ENCODE data around the gene FBXO47.

FBXO47 gene

DNA sequence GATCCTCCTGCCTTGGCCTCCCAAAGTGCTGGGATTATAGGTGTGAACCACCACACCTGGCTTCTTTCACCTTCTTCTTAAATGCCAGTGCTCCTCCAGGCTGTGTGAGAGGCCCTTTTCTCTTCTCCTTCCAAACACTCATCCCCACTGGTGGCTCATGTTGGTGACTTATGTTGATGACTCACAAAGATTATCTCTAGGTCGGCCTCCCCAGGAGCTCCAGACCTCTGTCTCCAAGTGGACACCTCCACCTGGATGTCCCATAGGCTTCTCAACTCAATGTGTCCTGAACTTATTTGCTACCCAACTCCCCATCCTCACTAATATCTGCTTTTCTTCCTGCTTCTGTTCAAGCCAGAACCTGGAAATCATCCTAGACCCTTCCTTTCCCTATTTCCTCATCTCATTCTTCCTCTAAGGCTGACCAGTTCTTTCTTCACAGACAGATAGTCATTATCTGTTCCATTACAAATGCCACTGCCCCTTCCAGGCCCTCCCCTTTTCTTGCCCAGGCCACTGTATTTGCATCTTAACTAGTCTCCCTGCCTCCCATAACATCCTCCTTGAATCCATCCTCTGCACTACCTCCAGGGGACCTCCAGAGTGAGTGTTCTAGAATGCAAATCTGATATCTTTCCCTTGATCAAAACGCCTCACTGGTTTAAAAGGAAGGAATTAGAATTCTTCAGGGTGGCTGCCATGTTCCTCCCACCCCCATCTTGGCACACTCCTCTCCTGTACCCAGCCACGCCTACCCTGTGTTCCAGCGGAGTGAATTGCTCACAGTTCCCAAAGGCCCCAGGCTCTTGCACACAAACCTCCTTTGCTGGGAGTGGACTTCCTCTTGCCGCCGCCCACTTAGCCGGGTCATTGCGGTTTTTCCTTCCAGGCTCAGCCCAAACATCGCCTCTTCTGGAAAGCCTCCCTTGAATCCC lies 34.8 kb upstream of the FBXO47 start:
- H4K8ac ChIP-seq (ENCODE audit: low read depth, low read length), result no peak overlapping the region
- no peaks in the 10 kb centered on the region for H3K79me1 ChIP-seq (ENCODE audit: low read length)
- peak; percentile 63 for DNase-seq
- H3K27ac ChIP-seq (ENCODE audit: low read depth, low read length), result no peak overlapping the region
- H3K23ac ChIP-seq (ENCODE audit: low read length), result no peak overlapping the region
- H4K5ac ChIP-seq (ENCODE audit: low read length), result no peak overlapping the region
- no peaks in the 10 kb centered on the region for H3K4me1 ChIP-seq (ENCODE audit: control insufficient read depth, low read depth, low read length)
- H2AK5ac ChIP-seq (ENCODE audit: low read length), result no peak overlapping the region
- H2BK15ac ChIP-seq (replicated peaks; ENCODE audit: low read depth), result no peak overlapping the region
- no peak overlapping the region for H3K18ac ChIP-seq (ENCODE audit: low read length)
- no peaks in the 10 kb centered on the region for H3K36me3 ChIP-seq (ENCODE audit: control insufficient read depth, insufficient read depth, low read length)
- H3K79me2 ChIP-seq (ENCODE audit: control insufficient read depth, insufficient read depth, low read length), result no peaks in the 10 kb centered on the region
- H2BK5ac ChIP-seq (ENCODE audit: low read length), result no peak overlapping the region
- no CpG with 5 or more reads among the region's 9 CpGs for WGBS (ENCODE audit: extremely low coverage, insufficient coverage, low lambda C conversion rate)
- no peak overlapping the region for H3K4me2 ChIP-seq (ENCODE audit: low read length)
- no peak overlapping the region for H3K9ac ChIP-seq (ENCODE audit: low read length)
- H3K56ac ChIP-seq (ENCODE audit: low read length), result no peak overlapping the region
- no peak overlapping the region for H3K4ac ChIP-seq (ENCODE audit: low read depth, low read length)
- no peak overlapping the region for H2BK120ac ChIP-seq (ENCODE audit: low read depth, low read length)
- no peak overlapping the region for H3K4me3 ChIP-seq (ENCODE audit: low read length)
- H3K27me3 ChIP-seq (ENCODE audit: insufficient read depth, low read length, poor library complexity), result no peaks in the 10 kb centered on the region

DNA sequence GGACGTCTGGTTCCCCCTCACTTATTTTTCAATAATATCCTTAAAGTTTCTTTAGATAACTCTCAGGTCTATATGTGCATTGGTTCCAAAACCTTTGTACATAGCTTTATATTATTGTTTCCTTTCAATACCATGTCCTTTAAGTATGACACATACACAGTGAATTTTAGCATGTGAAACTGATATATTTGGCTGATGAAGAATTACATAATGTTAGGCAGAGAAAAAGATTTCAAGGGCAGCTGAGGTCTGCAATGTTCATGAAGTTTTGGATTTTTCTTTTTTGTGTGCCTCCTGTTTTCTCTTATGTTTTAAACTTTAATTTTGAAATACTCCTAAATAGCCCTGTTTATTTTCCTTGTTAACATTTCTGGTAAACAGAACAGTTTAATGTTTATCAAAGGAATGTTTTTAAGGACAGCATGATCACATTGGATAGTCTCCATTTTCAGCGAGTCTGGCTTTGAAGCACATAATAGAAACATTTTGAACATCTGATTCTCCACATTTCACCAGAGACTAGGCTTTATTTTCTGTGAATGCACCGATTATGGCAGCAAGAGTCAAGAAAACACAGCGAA lies 32.9 kb upstream of the FBXO47 start:
- Histone ChIP-seq H3K4me2 (ENCODE audit: low read length) (no peak overlapping the region), H3K4me3 (ENCODE audit: low read length) (no peak overlapping the region), H3K36me3 (ENCODE audit: control insufficient read depth, insufficient read depth, low read length) (no peaks in the 10 kb centered on the region), H3K79me2 (ENCODE audit: control insufficient read depth, insufficient read depth, low read length) (no peaks in the 10 kb centered on the region), H2BK15ac (replicated peaks; ENCODE audit: low read depth) (no peak overlapping the region), H3K27me3 (ENCODE audit: insufficient read depth, low read length, poor library complexity) (no peaks in the 10 kb centered on the region), H3K18ac (ENCODE audit: low read length) (no peak overlapping the region), H2AK5ac (ENCODE audit: low read length) (no peak overlapping the region), H4K5ac (ENCODE audit: low read length) (no peak overlapping the region), H3K79me1 (ENCODE audit: low read length) (no peaks in the 10 kb centered on the region), H3K4me1 (ENCODE audit: control insufficient read depth, low read depth, low read length) (no peaks in the 10 kb centered on the region), H3K23ac (ENCODE audit: low read length) (no peak overlapping the region), H3K56ac (ENCODE audit: low read length) (no peak overlapping the region), H3K4ac (ENCODE audit: low read depth, low read length) (no peak overlapping the region), H3K27ac (ENCODE audit: low read depth, low read length) (no peak overlapping the region), H2BK120ac (ENCODE audit: low read depth, low read length) (no peak overlapping the region), H4K8ac (ENCODE audit: low read depth, low read length) (no peak overlapping the region), H2BK5ac (ENCODE audit: low read length) (no peak overlapping the region), H3K9ac (ENCODE audit: low read length) (no peak overlapping the region)
- WGBS (ENCODE audit: extremely low coverage, insufficient coverage, low lambda C conversion rate), result no CpG with 5 or more reads among the region's 4 CpGs
- DNase-seq, result no peak

DNA sequence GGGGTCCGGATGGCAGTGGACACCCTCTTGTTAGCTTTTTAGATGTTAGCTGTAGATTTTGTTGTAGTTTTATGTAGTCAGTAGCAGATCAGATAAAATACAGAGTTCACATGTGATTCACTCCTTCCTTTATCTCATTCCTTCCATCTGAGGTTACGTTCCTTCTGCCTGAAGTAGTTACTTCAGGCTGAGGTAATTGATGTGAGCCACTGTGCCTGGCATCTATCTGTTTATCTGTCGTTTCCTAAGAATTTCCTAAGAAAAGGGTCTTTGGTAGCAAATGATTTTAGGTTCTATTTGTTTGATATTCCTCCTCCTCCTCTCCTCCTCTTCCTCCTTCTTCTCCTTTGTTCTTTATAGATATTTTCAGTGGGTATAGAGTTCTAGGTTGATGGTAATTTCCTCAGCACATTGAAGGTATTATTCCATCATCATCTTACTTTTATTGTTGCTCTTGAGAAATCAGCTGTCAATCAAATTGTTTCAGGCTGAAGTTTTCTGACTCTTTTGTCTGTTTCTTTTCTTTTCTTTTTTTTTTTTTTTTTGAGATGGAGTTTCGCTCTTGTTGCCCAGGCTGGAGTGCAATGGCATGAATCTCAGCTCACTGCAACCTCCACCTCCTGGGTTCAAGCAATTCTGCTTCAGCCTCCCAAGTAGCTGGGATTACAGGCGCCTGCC lies 29.6 kb upstream of the FBXO47 start:
- H3K4me1 ChIP-seq (ENCODE audit: control insufficient read depth, low read depth, low read length), result no peaks in the 10 kb centered on the region
- no peak overlapping the region for H3K4me3 ChIP-seq (ENCODE audit: low read length)
- H4K8ac ChIP-seq (ENCODE audit: low read depth, low read length), result no peak overlapping the region
- H3K79me2 ChIP-seq (ENCODE audit: control insufficient read depth, insufficient read depth, low read length), result no peaks in the 10 kb centered on the region
- H3K4me2 ChIP-seq (ENCODE audit: low read length), result no peak overlapping the region
- H3K9ac ChIP-seq (ENCODE audit: low read length), result no peak overlapping the region
- no peak overlapping the region for H3K18ac ChIP-seq (ENCODE audit: low read length)
- H2BK5ac ChIP-seq (ENCODE audit: low read length), result no peak overlapping the region
- WGBS (ENCODE audit: extremely low coverage, insufficient coverage, low lambda C conversion rate), result no CpG with 5 or more reads among the region's 5 CpGs
- no peak overlapping the region for H3K4ac ChIP-seq (ENCODE audit: low read depth, low read length)
- DNase-seq, result no peak
- no peak overlapping the region for H2BK15ac ChIP-seq (replicated peaks; ENCODE audit: low read depth)
- H2AK5ac ChIP-seq (ENCODE audit: low read length), result no peak overlapping the region
- H3K23ac ChIP-seq (ENCODE audit: low read length), result no peak overlapping the region
- no peak overlapping the region for H2BK120ac ChIP-seq (ENCODE audit: low read depth, low read length)
- no peak overlapping the region for H4K5ac ChIP-seq (ENCODE audit: low read length)
- no peak overlapping the region for H3K56ac ChIP-seq (ENCODE audit: low read length)
- H3K36me3 ChIP-seq (ENCODE audit: control insufficient read depth, insufficient read depth, low read length), result no peaks in the 10 kb centered on the region
- no peak overlapping the region for H3K27ac ChIP-seq (ENCODE audit: low read depth, low read length)
- H3K27me3 ChIP-seq (ENCODE audit: insufficient read depth, low read length, poor library complexity), result no peaks in the 10 kb centered on the region
- no peaks in the 10 kb centered on the region for H3K79me1 ChIP-seq (ENCODE audit: low read length)

DNA sequence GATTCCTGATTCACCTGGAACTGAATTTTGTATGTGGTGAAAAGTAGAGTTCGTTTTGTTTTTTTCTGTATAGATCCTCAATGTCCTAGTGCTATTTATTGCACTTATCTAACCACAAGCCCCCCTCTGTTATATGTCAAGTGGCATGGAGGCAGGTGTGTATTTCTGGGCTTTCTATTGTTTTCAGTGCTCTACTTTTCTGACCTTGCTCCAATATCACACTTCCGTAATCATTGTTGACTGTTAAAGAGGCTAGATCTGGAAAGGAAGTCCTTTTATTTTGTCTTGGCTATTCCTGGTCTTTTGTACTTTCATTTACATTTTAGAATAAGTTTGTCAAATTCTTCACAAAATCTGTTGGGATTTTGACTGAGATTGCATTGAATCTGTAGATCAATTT lies 26.8 kb upstream of the FBXO47 start:
- no peak overlapping the region for H3K23ac ChIP-seq (ENCODE audit: low read length)
- H3K4ac ChIP-seq (ENCODE audit: low read depth, low read length), result no peak overlapping the region
- no peaks in the 10 kb centered on the region for H3K36me3 ChIP-seq (ENCODE audit: control insufficient read depth, insufficient read depth, low read length)
- no peak overlapping the region for H3K9ac ChIP-seq (ENCODE audit: low read length)
- no peaks in the 10 kb centered on the region for H3K27me3 ChIP-seq (ENCODE audit: insufficient read depth, low read length, poor library complexity)
- H3K27ac ChIP-seq (ENCODE audit: low read depth, low read length), result no peak overlapping the region
- no peak overlapping the region for H4K8ac ChIP-seq (ENCODE audit: low read depth, low read length)
- H3K18ac ChIP-seq (ENCODE audit: low read length), result no peak overlapping the region
- H3K4me2 ChIP-seq (ENCODE audit: low read length), result no peak overlapping the region
- H3K79me1 ChIP-seq (ENCODE audit: low read length), result no peaks in the 10 kb centered on the region
- no peak overlapping the region for H2BK15ac ChIP-seq (replicated peaks; ENCODE audit: low read depth)
- WGBS (ENCODE audit: extremely low coverage, insufficient coverage, low lambda C conversion rate), result no CpG with 5 or more reads among the region's 2 CpGs
- H2BK120ac ChIP-seq (ENCODE audit: low read depth, low read length), result no peak overlapping the region
- no peaks in the 10 kb centered on the region for H3K79me2 ChIP-seq (ENCODE audit: control insufficient read depth, insufficient read depth, low read length)
- no peak overlapping the region for H2AK5ac ChIP-seq (ENCODE audit: low read length)
- no peak for DNase-seq
- no peak overlapping the region for H3K56ac ChIP-seq (ENCODE audit: low read length)
- H3K4me3 ChIP-seq (ENCODE audit: low read length), result no peak overlapping the region
- no peaks in the 10 kb centered on the region for H3K4me1 ChIP-seq (ENCODE audit: control insufficient read depth, low read depth, low read length)
- H2BK5ac ChIP-seq (ENCODE audit: low read length), result no peak overlapping the region
- H4K5ac ChIP-seq (ENCODE audit: low read length), result no peak overlapping the region

DNA sequence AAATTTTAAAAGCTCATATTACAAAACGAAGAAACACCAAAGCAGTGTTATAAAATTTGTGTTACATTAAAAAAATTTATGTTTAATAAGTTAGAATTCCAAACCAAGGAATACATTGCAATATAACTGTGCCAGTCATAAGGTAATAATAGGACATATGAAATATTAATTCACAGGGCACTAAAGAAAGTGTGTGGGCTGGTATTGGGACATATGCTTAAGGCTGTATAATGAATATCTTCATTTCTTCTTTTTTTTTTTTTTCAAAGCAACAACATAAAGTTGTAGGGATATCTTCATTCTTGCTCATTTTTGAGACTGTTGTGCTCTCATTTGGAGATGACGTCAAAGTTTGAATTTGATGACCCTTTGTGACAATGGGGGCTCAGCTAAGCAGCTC lies 17.5 kb upstream of the FBXO47 start:
- H3K4me3 ChIP-seq (ENCODE audit: low read length), result no peak overlapping the region
- H2AK5ac ChIP-seq (ENCODE audit: low read length), result no peak overlapping the region
- no peaks in the 10 kb centered on the region for H3K27me3 ChIP-seq (ENCODE audit: insufficient read depth, low read length, poor library complexity)
- no peaks in the 10 kb centered on the region for H3K36me3 ChIP-seq (ENCODE audit: control insufficient read depth, insufficient read depth, low read length)
- H3K23ac ChIP-seq (ENCODE audit: low read length), result no peak overlapping the region
- no peak overlapping the region for H3K9ac ChIP-seq (ENCODE audit: low read length)
- no peaks in the 10 kb centered on the region for H3K4me1 ChIP-seq (ENCODE audit: control insufficient read depth, low read depth, low read length)
- H4K8ac ChIP-seq (ENCODE audit: low read depth, low read length), result no peak overlapping the region
- H2BK120ac ChIP-seq (ENCODE audit: low read depth, low read length), result no peak overlapping the region
- H3K4ac ChIP-seq (ENCODE audit: low read depth, low read length), result no peak overlapping the region
- no peak overlapping the region for H3K18ac ChIP-seq (ENCODE audit: low read length)
- no peak overlapping the region for H3K4me2 ChIP-seq (ENCODE audit: low read length)
- H3K56ac ChIP-seq (ENCODE audit: low read length), result no peak overlapping the region
- no peaks in the 10 kb centered on the region for H3K79me2 ChIP-seq (ENCODE audit: control insufficient read depth, insufficient read depth, low read length)
- no peak overlapping the region for H3K27ac ChIP-seq (ENCODE audit: low read depth, low read length)
- H2BK5ac ChIP-seq (ENCODE audit: low read length), result no peak overlapping the region
- WGBS (ENCODE audit: extremely low coverage, insufficient coverage, low lambda C conversion rate), result no CpG with 5 or more reads among the region's 2 CpGs
- no peak for DNase-seq
- H2BK15ac ChIP-seq (replicated peaks; ENCODE audit: low read depth), result no peak overlapping the region
- no peaks in the 10 kb centered on the region for H3K79me1 ChIP-seq (ENCODE audit: low read length)
- H4K5ac ChIP-seq (ENCODE audit: low read length), result no peak overlapping the region
